Activated CD8-positive, alpha-beta memory T cell treated with anti-CD3 and anti-CD28 coated beads for 1 hour (primary cell): ENCODE measurements around the gene SPTLC1.
"Not testable (repeated sequence)": the region's sequence is repeated elsewhere in the genome, so short reads cannot be mapped to it uniquely, and the experiment has no call there.

Experiments
- DNase-seq, 2 donors: peaks; one replicate each; pipeline ENCODE4 v3.0.0-alpha.2; 2020; ENCODE audit warnings: low read depth in 1 of 2; ENCODE audit errors: extremely low read depth in 1 of 2

SPTLC1 gene

DNA sequence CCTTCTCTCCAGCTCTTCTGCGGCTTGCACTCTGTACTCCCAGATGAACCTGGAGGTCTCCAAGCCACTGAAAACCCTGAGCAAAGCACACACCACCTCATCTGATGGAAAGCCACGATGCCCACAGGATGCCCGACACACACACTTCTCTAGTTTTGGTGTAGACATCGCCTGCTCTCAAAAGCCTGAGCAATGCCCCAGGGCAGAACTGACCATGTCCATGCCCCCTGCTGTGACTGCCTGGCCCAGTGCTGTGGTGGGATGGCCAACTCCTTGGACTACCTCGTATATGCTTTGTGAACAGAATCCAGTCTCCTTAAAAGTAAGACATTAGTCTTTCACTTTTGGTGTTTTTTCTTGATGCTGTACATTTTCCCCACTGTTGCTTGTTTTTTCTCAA, 81.2 kb downstream of the SPTLC1 start:
- no peak for DNase-seq

- no peak for DNase-seq
These were observed 81.9 kb downstream of the SPTLC1 start for GRCh38 chr9:92033307-92033706.

DNA sequence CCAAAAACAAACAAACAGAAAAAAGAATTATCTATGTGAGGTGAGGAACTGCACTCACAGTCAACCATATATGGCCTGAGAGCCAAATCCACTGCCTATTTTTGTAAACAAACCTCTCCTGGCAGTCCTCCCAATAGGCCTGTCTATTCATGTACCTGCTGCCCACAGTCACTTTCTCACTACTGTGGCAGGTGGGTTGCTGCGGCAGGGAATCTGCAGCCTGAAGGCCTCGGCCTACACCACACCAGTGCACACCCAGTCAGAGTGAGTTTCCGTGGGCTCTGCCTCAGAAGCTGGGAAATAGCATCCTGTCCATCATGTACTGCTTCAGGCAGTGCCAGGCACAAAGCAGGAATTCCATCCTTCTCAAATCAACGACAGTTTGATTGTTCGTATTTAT, 82.3 kb downstream of the SPTLC1 start:
- DNase-seq: no peak

DNA sequence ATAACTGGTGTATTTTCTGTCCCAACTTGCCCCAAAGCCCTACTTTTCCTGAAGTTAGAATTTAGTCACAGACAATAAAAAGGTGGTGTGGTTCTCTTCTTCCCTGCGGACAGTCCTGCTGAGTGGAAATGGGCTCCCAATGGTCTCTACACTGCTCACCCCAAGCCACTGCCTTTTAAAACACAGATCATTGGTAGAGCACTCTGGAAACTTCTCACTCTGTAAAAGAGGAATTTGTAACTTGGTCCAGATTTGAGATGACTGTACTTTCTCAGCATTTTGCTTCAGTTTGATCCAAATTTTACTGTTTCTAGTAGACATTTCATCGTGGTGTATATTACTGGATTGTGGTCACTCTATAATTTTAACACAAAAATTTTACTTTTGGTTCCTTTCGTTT, 84.8 kb downstream of the SPTLC1 start:
- DNase-seq: no peak

DNA sequence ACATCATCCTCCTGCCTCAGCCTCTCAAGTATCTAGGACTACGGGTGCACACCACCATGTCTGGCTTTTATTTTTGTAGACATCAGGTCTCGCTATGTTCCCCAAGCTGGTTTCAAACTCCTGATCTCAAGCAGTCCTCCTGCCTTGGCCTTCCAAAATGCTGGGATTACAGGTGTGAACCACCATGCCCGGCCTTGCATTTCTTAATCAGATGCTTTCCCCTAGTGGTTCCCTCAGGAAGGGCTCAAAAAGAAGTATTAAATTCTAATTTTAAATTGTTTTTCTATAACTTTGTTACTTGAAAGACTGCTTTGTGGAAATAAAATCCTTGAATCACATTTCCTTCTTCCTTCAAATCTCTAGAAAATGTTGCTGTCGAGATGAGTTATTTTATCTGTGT, 85.7 kb downstream of the SPTLC1 start:
- DNase-seq: no peak

DNA sequence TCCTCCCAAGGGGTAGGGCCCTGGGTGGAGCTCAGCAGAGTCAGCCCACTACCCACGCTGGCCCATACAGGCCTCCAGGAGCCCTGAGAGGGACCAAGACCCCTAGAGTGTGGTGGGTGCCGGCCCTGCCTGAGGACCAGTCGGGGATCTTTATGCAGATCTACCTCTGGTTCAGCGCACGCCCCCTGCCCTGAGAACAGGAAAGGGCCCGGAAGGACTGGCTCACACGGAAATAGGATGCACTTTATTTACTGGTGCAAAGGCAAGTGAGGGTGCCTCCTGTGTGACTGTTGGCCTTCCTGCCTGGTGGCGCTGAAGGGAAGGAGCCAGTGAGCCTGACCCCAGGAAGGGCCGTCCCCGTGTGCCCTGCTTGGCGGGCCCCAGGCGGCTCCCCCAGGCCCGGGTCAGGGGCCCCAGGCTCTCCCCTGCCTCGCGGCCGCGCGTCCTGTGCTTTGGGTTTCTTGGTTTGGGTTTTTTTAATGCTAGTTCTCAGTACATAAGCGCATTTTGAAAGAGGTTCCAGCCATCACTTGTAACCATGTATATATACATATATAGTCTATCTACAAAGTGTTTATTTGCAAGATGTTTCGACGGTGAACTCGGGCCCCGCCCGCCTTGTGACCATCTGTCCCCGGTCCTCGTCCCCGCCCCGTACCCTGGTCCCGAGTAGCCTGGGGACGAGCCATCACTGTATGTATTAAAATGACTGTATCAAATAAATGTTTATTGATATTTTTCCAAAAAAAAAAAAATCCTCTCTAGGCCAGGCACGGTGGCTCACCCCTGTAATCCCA, 88.8 kb downstream of the SPTLC1 start:
- DNase-seq: no peak

GRCh38 chr9:92021785-92022541, 93.2 kb downstream of the SPTLC1 start:
- not testable (repeated sequence) for DNase-seq

GRCh38 chr9:92019658-92020057, 95.6 kb downstream of the SPTLC1 start:
- DNase-seq: no peak

- no peak for DNase-seq
These were observed 104.3 kb downstream of the SPTLC1 start for GRCh38 chr9:92010705-92011536.

DNA sequence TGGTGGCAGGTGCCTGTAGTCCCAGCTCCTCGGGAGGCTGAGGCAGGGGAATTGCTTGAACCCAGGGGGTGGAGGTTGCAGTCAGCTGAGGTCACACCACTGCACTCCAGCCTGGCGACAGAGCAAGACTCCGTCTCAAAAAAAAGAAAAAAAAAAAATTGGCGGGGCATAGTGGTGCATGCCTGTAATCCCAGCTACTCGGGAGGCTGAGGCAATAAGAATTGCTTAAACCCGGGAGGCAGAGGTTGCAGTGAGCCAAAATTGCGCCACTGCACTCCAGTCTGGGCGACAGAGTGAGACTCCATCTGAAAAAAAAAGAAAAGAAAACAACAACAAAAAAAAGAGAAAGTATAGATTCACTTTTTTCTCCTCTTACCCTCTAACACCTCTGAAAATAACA, 105.0 kb downstream of the SPTLC1 start:
- not testable (repeated sequence) for DNase-seq

- DNase-seq: no peak
These were observed 107.2 kb downstream of the SPTLC1 start for GRCh38 chr9:92008041-92008440.

- no peak for DNase-seq
These were observed 111.2 kb downstream of the SPTLC1 start for GRCh38 chr9:92004045-92004392.

DNA sequence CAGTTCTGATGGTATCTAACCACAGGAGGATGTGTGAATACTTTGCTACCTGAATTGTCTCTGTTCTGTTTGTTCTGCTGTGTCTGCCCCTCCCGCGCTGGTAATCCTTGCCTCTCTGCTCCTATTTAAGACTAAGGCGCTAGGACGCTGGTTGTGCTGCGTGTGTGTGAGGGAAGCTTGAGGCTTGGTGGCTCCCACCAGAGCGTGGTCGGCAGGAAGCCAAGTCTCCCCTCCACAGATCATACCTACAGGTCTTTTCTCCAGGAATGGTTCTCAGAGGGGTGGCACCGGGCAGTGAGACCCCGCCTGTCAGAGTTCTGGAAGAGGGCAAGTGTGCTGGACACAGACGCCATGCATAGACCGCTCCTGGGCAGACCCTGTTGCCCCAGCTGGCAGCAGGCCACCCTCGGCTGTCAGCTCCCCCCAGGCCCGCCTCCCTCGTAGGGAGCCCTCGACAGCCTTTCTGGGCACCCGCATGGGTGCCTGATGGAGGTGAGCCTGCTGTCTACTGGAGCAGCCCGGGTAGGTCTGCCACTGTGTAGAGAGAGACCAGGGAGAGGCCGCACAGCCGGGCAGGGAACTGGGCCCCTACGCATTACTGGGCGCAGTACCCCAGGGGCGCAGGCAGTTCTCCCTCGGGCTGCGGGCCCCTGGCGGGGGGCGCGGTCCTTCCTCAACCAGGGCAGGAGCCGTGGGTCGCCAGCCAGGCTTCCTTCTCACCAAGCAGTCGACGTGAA, 111.7 kb downstream of the SPTLC1 start:
- DNase-seq: no peak

DNA sequence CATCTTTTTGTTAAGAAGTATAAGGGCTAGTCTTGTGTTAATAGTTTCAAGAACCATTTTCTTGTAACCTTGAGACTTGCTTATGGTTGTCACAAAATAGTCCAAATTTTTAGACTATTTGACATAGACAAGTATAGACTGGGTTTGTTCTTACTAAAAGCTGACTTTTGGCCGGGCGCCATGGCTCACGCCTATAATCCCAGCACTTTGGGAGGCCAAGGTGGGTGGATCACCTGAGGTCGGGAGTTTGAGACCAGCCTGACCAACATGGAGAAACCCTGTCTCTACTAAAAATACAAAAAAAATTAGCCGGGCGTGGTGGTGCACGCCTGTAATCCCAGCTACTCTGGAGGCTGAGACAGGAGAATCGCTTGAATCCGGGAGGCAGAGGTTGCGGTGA, 113.3 kb downstream of the SPTLC1 start:
- DNase-seq: not testable (repeated sequence)

- no peak for DNase-seq
These were observed 114.0 kb downstream of the SPTLC1 start for GRCh38 chr9:92001244-92001643.

DNA sequence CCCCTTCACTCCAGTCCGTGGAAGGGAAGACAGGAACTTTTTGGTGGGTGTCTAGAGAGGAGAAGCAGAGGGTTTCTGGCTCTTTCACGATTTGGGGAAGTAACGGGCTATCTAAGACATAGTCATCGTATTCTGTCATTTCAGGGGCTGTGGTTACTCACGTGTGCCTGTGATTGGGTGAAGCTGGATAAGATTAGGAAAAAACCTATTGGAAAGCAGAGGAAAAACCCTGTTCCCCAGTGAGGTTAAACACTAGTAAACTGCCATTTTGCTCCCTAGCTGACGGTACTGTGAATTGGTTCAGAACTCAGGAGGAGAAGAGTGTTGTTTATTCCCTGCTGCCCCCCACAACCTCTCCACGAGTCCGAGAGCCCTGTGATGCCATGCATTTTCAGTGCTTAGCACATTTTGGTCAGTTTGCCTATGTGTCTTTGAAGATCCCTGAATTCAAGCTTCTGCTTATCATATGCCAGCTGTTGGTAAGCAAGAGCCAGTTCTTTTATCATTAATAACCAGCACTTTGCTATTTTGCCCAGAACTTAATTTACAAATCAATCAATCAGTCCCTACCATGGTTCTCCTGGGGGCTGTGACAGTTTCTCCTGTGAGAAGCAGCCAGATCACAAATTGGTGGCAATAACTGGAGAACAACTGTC, 120.1 kb downstream of the SPTLC1 start:
- no peak for DNase-seq

- no peak for DNase-seq
These were observed 120.8 kb downstream of the SPTLC1 start for GRCh38 chr9:91994422-91994821.

- no peak for DNase-seq
These were observed 122.7 kb downstream of the SPTLC1 start for GRCh38 chr9:91992461-91993041.

- no peak for DNase-seq
These were observed 123.4 kb downstream of the SPTLC1 start for GRCh38 chr9:91991721-91992341.

GRCh38 chr9:91986248-91986647, 129.0 kb downstream of the SPTLC1 start:
- no peak for DNase-seq
